Inferior parietal cortex (tissue), 1 donor: Measurements from ENCODE around the gene RCOR3.
"Not testable (repeated sequence)": the region's sequence is repeated elsewhere in the genome, so short reads cannot be mapped to it uniquely, and the experiment has no call there.

Experiments
- DNase-seq: peaks from one replicate; pipeline ENCODE4 v3.0.0-alpha.2; 2016; ENCODE audit errors: extremely low spot score

RCOR3 gene

GRCh38 chr1:211258756-211259637 lies at the start of gene RCOR3:
TSS of gene RCOR3 (plus strand) at chr1:211259366. CDS start at chr1:211259561, 195 bp downstream.
- peak; percentile 88 for DNase-seq

GRCh38 chr1:211210052-211210451 lies 49.1 kb upstream of the RCOR3 start:
- no peak for DNase-seq

DNA sequence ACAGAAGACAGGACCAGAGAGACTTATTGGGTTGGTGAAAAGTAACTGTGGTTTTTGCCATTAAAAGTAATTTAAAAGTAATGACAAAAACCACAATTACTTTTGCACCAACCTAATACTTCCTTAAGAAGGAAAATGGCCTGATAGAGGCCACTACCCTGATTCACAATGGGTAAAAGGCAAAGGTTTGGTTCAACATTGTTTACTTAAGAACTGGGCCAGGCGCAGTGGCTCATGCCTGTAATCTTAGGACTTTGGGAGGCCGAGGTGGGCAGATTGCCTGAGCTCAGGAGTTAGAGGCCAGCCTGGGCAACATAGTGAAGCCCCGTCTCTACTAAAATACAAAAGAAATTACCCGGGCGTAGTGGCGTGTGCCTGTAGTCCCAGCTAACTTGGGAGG lies 48.2 kb upstream of the RCOR3 start:
- no peak for DNase-seq

GRCh38 chr1:211213702-211214101 lies 45.5 kb upstream of the RCOR3 start:
- DNase-seq, result no peak

DNA sequence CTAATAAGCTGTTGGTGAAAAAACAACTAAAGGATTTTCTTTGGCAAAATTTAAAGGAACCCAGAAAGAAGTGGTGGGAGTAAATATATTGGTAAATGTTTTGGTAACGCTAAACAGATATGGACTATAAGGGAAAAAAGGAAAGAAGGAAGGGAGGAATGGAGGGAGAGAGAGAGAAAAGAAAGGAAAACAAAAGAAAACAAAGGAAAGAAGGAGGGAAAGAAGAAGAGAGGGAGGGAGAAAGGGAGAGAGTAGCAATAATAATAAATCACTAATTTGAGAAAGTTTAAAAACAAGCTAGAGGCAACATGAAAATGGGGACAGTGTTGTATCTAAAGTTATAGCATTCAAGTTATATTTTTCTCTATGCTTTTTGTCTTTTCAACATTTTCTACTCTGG lies 43.6 kb upstream of the RCOR3 start:
- DNase-seq, result no peak

GRCh38 chr1:211217392-211217791 lies 41.8 kb upstream of the RCOR3 start:
- DNase-seq, result no peak

DNA sequence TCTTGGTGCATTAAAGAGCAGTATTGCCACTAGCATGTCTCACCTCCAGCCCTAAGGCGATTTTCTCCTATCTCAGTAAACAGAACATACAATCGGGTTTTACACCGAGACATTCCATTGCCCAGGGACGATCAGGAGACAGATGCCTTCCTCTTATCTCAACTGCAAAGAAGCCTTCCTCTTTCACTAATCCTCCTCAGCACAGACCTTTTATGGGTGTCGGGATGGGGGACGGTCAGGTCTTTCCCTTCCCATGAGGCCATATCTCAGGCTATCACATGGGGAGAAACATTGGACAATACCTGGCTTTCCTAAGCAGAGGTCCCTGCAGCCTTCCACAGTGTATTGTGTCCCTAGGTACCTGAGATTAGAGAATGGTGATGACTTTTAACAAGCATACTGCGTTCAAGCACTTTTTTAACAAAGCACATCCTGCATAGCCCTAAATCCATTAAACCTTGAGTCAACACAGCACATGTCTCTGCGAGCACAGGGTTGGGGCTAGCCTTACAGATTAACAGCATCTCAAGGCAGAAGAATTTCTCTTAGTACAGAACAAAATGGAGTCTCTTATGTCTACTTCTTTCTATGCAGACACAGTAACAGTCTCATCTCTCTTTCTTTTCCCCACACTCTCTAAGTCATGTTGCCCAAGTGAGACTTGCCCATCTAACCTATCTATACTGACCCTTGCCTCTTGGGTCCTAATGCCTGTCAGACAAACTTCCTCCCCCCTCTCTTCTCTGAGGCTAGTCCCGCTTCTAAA lies 36.5 kb upstream of the RCOR3 start:
- DNase-seq, result not testable (repeated sequence)

DNA sequence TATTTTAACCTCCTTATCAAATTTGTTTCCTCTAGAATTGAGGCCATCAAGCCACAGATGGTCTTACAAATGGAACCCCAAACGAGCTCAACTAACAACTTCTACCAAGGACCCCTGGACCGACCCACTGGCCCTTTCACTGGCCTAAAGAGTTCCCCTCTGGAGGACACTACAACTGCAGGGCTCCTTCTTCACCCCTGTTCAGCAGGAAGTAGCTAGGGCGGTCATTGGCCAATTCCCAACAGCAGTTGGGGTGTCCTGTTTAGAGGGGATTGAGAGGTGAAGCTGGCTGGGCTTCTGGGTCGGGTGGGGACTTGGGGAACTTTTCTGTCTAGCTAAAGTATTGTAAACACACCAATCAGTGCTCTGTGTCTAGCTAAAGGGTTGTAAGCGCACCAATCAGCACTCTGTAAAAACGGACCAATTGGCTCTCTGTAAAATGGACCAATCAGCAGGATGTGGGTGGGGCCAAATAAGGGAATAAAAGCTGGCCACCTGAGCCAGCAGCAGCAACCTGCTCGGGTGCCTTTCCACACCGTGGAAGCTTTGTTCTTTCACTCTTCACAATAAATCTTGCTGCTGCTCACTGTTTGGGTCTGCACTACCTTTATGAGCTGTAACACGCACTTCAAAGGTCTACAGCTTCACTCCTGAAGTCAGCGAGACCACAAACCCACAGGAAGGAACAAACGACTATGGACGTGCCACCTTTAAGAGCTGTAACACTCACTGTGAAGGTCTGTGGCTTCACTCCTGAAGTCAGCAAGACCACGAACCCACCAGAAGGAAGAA lies 30.4 kb upstream of the RCOR3 start:
- DNase-seq, result not testable (repeated sequence)

DNA sequence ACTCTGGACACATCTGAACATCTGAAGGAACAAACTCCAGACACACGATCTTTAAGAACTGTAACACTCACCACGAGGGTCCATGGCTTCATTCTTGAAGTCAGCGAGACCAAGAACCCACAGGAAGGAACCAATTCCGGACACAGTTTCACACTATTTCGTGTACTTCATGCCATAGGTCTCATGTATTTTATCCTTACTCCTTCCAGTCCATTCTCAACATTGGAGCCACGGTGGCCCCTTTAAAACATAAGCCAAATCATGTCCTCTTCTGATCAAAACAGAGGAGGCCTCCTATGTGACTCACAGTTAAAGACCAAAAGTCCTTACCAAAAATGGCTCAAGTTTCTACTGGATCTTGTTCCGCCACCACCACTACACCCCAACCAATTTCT lies 29.8 kb upstream of the RCOR3 start:
- no peak for DNase-seq

GRCh38 chr1:211231873-211232272 lies 27.3 kb upstream of the RCOR3 start:
- DNase-seq, result no peak

DNA sequence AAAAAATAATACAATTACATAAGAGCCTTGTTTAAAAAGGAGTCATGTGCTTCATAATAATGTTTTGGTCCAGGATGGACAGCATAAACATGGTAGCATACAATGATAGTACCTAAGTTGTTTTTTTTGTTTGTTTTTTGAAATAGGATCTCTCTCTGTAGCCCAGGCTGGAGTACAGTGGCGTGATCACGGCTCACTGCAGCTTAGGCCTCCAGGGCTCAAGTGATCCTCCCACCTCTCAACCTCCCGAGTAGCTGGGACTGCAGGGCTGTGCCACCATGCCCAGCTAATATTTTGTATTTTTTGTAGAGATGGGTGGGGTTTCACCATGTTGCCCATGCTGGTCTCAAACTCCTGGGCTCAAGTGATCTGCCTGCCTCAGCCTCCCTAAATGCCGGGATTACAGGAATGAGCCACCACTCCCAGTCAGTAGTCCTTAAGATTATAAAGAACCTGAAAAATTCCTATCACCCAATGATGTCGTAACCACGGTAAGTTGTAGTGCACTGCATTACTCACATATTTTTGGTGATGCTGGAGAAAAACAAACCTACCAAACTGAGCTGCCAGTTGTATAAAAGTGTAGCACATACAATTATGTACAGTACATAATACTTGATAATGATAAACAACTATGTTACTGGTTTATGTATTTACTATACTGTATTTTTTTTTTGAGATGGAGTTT lies 22.4 kb upstream of the RCOR3 start:
- no peak for DNase-seq

- DNase-seq, result no peak
These were observed 21.6 kb upstream of the RCOR3 start for GRCh38 chr1:211237579-211237978.

GRCh38 chr1:211240567-211240966 lies 18.6 kb upstream of the RCOR3 start:
- DNase-seq, result not testable (repeated sequence)

DNA sequence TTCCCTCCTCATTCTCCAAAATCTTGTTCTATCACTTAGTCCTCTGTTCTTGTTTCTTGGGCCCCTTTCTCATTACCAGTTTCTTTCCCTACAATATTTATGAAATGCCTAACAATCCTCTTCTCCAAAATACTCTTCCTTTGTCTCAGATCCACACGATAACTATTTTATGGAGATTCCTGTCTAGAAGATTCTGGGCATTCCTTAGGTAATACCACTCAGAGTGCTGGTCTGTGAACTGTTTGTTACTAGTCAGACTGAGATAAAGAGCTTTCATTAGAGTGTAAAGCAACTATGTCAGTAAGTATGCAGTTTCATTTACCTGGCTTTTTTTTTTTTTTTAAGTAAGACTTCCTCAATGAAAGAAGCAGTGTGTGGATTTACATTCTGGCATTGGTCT lies 18.1 kb upstream of the RCOR3 start:
- DNase-seq, result no peak

DNA sequence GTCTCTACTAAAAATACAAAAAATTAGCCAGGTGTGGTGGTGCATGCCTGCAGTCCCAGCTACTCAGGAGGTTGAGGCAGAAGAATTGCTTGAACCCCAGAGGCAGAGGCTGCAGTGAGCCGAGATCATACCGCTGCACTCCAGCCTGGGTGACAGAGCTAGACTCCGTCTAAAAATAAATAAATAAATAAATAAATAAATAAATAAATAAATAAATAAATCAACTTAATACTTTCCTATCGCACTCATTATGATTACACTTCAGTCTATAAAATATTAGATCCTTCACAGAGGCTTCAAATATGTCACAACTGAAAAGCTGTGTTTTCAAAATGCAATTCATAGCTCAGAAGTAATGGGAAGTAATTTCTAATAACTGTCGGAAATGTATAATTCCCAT lies 15.5 kb upstream of the RCOR3 start:
- DNase-seq, result not testable (repeated sequence)

DNA sequence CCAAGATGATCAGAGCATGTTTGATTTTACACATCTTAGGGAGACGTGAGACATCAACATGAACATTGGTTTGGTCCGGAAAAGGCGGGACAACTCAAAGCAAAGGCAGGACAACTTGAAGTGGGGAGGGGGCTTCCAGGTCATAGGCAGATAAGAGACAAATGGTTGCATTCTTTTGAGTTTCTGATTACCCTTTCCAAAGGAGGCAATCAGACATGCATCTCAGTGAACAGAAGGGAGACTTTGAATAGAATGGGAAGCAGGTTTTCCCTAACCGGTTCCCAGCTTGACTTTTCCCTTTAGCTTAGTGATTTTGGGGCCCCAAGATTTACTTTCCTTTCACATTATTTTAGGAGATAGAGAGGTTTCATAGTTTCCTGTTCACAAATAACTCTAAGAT lies 12.6 kb upstream of the RCOR3 start:
- DNase-seq, result not testable (repeated sequence)

DNA sequence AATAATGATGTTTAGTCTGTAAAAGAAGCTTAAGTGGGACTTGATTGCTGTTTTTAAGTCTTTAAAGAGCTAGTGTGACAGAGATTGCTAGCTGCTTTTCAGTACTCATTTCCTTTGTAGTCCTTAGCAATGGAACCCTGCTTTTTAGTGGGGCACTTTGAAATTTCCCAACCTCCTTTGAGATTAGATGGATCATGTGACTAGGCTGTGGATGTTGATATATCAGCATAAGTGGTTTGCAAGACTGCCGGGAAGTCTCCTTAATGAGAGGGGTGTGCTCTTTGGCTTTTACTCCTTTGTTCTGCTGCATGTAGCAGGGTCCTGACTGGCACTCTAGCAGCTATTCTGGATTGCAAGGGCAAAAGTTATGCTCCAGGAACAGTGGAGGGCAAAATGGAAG lies 11.2 kb upstream of the RCOR3 start:
- no peak for DNase-seq

- DNase-seq, result not testable (repeated sequence)
These were observed 9.6 kb upstream of the RCOR3 start for GRCh38 chr1:211249611-211250010.

GRCh38 chr1:211257826-211258225 lies 1.3 kb upstream of the RCOR3 start:
- peak; percentile 25 for DNase-seq

DNA sequence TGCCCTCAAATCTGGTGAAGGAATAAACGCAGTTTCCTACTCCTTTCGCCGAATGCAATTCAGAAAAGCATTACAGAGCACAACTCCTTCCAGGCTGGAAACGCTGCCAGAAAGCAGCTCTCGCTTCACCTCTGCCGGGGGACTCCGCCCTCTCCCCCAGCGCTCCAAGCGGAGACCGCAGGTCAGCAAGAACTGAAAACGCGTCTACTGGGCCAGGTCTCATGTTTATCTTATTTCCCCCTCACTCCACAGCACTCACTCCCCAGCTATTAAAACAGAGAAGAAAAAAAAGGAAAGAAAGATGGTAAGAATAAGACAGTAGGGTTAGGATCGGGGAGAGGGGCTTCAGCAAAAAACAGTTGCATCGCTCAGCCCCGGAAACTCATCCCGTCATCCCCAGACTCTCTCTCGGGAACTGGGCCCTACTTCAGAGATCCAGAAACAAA lies 833 bp upstream of the RCOR3 start:
- peak; percentile 72 for DNase-seq

GRCh38 chr1:211259638-211260126 lies 516 bp downstream of the RCOR3 start:
- DNase-seq, result peak; percentile 31
